Measurements from ENCODE around the gene IL13.

The IL13 gene

GRCh38 chr5:132666310-132667123, 8.5 kb downstream of the IL13 start:
- no peak for TF ChIP-seq CTCF (IDR thresholded peaks at IDR 0.05; ENCODE audit: control insufficient read depth, extremely low read depth, insufficient read depth)
- no peak for DNase-seq (ENCODE audit: low read depth)
- no peak overlapping the region for H3K4me3 ChIP-seq (ENCODE audit: low read depth, low read length)

GRCh38 chr5:132667309-132667708, 9.3 kb downstream of the IL13 start:
- TF ChIP-seq CTCF (IDR thresholded peaks at IDR 0.05; ENCODE audit: control insufficient read depth, extremely low read depth, insufficient read depth) = no peak

GRCh38 chr5:132667761-132668705, 10.1 kb downstream of the IL13 start:
- no peak for DNase-seq (ENCODE audit: low read depth)
- H3K4me3 ChIP-seq (ENCODE audit: low read depth, low read length) = no peak overlapping the region
- no peak for TF ChIP-seq CTCF (IDR thresholded peaks at IDR 0.05; ENCODE audit: control insufficient read depth, extremely low read depth, insufficient read depth)

More at GRCh38 chr5:132667309-132667708, 9.3 kb downstream of the IL13 start:
- H3K4me3 ChIP-seq (ENCODE audit: low read depth, low read length) = no peak overlapping the region
- DNase-seq (ENCODE audit: low read depth) = no peak

GRCh38 chr5:132668706-132669454, 10.9 kb downstream of the IL13 start:
- no peak for TF ChIP-seq CTCF (IDR thresholded peaks at IDR 0.05; ENCODE audit: control insufficient read depth, extremely low read depth, insufficient read depth)
- DNase-seq (ENCODE audit: low read depth) = no peak
- H3K4me3 ChIP-seq (ENCODE audit: low read depth, low read length) = no peak overlapping the region

GRCh38 chr5:132669455-132669820, 11.5 kb downstream of the IL13 start:
- no peak for TF ChIP-seq CTCF (IDR thresholded peaks at IDR 0.05; ENCODE audit: control insufficient read depth, extremely low read depth, insufficient read depth)
- DNase-seq (ENCODE audit: low read depth) = no peak
- H3K4me3 ChIP-seq (ENCODE audit: low read depth, low read length) = no peak overlapping the region

- no peak overlapping the region for H3K4me3 ChIP-seq (ENCODE audit: low read depth, low read length)
- no peak for TF ChIP-seq CTCF (IDR thresholded peaks at IDR 0.05; ENCODE audit: control insufficient read depth, extremely low read depth, insufficient read depth)
- no peak for DNase-seq (ENCODE audit: low read depth)
Observed at GRCh38 chr5:132669966-132670882, 12.3 kb downstream of the IL13 start.

Data from LNCaP clone FGC (cell line).